ENCODE data around the gene WIZ.
"Not testable (repeated sequence)": the region's sequence is repeated elsewhere in the genome, so short reads cannot be mapped to it uniquely, and the experiment has no call there.

The WIZ gene

DNA sequence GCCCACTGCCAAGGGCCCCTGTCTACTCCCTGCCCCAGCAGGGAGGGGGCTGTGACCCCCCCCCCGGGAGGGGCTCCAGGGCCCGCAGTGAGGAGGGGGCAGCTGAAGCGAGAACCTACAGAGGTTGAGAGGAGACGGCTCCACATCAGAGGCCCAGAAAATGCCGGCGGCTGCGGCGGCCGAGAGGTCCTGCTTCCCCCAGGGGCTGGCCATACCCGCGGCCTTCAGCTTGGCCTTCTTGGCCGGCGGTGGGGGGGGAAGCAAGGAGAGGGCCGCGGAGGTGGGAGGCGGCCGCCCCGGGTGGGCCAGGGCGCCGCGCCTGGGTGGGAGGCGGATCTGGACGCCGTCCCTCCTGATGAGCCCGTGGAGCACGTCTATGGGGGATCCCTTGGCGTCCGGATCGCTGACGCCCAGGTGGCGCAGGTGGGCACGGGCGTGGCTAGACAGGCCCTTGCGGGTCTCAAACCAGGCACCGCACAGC is 21.7 kb downstream of the WIZ start:
- DNase-seq = no peak

DNA sequence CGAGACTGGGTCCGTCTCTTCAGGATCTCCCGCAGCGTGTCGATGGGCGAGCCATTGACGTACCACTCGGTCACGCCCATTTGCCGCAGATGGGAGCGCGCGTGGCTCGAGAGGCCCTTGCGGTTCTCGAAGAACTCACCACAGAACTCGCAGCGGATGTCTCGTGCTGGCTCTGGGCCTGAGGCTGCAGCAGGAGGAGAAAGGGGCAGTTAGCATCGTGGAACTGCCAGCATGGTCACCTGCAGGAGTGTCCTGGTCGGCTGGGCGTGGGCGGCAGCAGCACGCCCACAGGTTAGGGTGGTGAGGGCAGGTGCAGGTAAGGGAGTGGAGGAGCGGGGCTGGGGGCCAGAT is 22.4 kb downstream of the WIZ start:
- DNase-seq = no peak

DNA sequence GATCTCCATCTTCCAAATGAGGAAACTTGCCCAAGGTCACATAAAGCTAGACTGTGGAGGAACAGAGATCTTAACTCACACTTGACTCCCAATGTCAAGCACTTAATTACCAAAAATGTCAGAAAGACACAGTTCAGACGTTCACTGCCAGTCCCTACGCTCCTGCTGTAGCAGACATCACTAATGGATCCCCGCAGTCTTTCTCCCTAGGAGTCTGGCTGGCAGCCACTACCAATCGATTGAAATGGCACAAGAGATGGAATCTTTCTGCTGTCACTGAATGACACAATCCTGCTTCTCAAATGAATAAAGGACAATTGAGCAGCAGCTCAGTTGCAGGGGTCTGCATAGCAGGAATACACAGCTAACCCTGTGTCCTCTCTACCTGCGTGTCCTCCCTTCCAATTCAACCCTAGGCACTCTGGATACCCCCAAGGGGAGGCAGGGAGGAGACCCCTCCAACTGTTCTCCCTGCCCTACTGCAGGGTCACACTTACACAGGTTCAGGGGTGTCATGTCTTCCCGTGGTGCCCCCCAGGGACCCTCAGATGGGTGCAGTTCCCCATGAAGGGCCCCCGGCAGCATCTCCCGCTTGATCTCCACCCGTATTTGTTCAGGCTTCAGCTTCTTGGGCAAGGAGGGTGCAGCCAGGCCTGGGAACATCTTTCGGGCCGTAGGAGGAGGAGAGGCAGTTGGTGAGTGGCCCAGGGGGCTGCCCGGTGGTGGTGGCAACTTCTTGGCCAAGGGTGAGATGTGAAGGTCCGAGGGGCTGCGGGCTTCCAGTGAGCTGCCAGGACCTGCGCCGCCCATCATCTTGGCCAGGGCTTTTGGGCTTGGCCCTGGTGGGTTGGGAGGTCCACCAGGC is 23.0 kb downstream of the WIZ start:
- no peak for DNase-seq

DNA sequence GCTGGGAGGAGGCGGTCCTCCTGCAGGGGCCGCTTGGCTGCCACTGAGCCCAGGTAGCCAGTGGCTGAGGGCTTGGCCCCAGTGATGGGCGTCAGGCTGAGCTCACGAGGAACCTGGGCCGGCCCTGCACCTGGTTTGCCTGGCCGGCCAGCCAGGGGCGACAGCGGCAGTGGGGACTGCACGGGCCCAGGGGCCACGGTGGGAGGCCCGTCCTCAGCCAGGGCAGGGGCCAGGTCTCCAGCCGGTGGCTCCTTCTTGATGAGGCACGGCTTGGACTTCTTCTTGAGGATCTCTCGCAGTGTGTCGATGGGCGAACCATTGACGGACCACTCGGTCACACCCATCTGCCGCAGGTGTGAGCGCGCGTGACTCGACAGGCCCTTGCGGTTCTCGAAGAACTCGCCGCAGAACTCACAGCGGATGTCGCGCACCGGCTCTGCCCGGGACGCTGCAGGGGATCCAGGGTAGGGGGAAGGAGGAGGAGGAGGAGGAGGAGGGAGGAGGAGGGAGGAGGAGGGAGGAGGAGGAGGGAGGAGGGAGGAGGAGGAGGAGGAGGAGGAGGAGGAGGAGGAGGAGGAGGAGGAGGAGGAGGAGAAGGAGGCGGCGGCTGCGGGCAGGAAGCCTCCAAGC is 24.3 kb downstream of the WIZ start:
- no peak for DNase-seq

DNA sequence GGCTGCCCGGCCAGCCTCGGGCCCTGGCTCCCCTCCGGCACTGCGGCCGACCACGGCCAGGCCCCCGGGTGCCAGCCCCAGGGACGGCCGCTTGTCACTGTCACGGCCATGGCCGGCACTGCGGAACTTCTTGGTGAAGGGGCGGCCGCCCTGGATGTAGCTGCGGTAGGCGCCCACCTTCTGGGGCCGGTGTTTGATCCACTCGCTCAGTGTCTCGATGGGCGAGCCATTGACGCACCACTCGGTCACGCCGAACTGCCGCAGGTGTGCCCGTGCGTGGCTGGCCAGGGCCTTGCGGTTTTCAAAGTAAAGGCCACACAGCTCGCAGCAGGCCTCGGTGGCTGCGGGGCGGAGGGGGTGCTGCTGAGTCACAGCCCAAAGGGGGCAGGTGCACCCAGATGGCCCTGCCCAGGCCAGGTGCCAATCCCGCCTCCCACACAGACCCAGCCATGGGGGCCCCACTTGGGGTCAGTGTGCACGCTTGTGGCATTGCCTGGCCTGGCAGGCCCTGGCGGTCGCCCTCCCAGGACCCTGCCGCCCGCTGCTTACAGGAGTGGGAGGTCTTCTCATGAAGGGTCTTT is 25.0 kb downstream of the WIZ start:
- DNase-seq = no peak

DNA sequence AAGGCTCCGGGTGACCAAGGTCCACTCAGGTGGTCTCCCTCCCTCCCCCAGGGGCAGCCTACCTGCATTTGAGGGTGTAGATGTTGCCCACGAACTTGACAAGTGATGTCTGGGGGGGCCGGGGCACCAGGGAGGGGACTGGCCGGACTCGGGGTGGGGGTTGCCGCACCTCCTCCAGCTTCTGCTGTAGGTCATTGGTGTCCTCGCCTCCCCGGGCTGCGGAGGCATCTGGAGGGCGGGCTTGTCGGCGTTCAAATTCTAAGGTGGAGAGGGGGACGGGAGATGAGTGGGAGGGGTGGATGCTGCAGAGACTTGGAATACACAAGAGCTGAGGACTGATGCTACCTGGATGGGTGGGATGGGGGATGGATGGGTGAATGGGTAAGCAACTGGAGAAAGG is 25.6 kb downstream of the WIZ start:
- DNase-seq = no peak

DNA sequence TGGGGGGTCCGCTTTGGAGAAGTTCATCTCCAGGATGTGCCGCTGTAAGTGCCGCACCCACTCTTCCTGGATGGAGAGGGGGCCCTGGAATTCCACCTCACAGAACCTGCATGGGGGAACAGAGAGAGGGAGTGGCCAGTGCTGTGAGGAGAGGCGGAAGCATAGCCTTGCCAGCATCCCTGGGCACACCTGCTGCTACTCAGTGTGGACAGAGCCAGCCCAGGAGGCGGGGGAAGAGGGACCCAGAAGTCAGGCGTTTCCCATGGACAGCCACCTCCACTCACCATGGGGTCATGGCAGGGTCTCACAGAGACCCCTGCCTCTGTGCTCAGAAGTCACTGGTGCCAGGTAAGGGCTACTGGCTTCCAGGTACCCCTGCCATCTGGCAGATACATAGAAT is 26.6 kb downstream of the WIZ start:
- DNase-seq = no peak

DNA sequence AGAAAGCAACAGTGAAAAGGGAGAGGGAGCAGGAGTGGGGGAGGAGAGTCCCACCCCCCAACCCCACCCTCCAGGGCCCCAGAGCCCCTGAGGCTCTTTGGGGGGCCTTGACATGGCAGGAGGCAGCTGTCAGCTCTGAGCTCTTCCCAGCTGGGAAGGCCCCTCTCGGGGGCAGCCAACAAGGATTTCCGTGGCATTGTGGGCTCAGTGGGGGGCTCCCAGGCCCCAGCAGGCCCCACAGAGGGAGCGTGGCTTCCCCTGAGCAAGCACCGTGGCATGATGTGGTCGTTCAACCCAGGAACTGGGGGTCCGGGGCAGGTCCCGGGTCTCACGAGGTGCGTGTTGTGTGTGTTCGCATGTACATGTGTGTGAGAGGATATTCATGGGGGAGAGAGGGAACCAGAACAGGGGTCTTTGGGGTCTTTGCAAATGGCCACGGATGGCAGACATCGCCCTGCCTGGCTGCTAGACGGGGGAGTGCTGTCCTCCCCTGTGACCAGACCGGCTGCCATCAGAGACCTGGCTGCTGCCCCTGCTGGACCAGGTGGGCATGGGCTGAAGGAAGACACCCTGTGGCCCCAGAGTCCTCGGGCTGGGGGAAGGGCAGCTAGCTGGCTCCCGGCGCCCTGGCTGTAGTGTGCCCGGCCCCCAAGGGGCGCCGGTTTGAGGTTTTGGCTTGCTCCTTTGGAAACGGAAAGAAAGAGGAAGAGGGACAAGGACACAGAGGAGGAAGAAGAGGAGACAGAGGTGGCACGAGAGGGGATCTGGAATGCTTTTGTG is 27.3 kb downstream of the WIZ start:
- no peak for DNase-seq

DNA sequence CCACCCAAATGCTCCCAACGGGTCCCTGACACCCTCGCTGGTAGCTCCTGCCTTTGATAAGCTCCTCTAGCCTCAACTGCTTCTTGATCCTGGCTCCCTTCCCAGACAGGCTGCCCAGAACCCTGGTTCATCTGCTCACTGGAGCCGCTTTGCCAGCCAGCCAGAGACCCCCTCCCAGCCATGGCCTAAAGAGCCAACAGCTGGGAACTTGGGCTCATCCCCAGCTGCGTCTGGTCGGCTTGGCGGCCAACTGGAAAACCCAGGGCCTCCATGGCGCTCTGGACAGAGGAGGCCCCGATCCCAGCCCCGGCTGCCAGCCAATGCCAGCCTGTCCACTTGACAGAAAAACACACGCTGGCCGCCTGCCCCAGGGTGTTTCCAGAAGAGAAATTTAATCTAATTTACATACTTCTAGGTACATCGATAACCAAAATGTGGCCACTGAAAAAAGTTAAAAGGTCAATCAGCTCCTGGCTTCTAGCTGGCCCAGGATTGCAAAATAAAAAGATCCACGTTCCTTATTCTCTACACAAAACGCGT is 28.0 kb downstream of the WIZ start:
- DNase-seq = no peak

DNA sequence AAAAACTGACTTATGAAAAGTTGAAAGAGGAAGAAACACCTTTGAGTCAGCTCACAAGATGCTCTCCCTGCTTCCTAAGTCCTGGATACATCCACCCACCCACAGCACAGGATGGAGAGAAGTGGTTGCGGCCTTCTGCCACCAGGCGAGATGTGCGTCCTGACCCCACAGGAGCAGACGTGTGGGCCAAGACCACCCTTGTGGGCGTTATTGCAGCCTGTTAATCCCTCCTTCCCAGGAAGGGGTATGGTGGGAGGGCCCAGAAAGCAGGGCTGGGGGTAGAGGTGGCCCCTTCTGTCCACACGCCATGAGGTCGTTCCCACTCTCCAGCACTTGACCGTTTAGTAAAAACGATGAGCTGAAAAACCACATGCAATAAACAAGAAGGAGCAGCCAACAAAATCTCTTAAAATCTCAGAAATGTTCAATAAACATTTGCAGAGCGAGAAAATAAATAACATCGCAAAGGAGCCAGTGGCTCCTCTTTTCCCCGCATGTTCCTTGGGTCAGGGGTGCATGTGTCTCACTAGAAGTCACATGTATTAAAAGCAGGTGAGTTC is 28.5 kb downstream of the WIZ start:
- no peak for DNase-seq

DNA sequence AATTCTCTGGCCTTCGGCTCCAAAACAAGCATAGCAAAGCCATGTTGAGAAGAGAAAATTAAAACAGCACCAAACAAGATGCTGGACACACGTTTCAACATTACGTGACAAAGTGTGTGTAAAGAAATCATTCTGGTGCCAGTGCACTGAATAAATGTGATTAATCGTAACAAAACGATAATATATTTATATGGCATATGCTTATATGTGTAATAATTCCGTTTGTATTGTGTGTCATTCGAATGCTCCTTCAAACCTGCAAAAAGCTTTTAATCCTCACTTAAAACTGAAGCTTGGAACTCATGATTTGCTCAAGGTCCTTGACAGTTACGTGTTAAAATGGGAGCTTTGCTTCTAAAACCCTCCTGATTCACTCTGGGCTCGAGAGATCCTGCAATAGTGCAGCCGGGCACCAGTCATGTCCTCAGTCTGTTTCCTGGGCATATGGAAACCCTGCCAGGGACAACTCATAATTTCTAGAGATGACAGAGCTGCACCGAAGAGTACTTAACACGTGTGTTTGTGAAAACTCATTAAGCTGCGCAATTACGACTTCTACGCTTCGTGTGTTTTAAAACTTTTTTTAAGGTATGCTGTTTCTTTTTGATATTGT is 30.2 kb downstream of the WIZ start:
- DNase-seq = no peak

DNA sequence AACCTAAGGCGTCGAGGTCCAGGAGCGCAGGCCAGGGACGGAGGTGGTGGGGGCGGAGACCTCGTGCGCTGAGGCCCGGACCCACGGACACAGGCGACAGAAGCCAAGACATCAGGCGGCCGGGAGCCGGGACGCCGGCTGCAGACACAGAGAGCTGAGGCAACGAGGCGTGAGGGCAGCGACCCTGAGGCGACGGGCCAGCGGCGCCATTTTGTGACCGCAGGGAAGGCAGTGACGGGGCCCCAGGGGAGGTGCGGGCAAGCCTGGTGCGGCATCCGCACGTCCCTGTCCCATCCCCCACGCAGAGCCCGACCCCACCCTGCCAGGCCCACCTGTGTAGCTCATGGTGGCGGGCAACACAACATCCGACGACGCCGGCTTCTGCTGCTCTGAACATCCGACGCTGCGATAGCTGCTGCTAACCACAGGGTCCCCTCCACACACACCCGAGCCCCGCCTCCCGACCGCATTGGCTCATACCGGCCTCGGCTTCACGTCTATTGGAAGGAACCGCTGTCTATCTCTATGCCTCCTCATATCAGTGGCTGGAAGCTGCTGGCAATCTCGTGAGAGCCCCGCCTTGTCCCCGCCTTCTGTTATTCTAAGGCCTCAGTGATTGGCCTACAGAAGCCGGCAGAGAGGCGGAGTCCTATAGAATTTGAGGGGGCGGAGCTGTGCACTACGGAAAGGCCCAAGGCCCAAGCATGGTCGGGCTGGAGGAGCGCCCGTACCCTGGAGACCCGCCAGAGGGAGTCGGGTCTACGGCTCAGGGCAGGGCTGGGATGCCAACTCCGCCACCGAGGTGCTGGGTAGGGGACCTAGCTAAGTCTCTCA is 31.0 kb downstream of the WIZ start, which contains the start of gene AKAP8L:
TSS of gene AKAP8L (minus strand) at position 410 of the 834 bp plus-strand sequence. CDS start at position 345, 65 bp downstream.
- peak; percentile 99 for DNase-seq

DNA sequence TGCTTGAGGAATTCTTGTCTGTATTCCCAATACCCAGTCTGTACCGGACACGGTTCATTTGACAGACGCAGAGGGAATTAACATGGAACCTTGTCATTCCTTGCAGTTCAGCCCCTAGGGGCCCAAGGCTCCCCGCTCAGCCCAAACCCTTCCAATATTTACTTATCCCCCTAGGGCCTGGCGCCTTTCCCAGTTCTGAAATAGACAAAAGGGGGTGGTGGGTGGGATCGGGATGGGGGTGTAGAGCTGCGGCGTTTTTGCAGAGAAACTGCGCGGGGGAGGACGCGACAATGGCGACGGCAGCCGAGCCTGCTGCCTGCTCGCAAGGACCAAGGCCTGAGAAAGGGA is 31.6 kb downstream of the WIZ start:
- no peak for DNase-seq

DNA sequence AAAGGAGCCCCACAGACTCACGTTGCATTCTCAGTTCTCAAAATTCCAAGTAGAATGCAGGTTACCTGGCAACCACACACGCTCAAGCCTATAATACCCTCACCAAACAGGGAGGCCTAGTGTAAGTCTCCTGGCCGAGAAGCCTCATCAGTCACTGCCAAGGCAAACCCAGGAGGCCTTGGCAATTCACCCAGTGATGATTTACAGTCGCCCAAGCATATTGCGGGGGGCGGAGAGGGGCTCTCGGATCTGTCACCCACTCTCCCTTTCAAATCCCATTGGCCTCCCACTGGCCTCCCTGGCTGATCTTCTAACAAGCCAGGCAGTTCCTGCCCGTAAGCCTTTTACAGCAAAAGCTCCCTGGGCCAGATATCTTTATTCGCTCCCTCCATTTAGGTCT is 32.1 kb downstream of the WIZ start:
- DNase-seq = no peak

DNA sequence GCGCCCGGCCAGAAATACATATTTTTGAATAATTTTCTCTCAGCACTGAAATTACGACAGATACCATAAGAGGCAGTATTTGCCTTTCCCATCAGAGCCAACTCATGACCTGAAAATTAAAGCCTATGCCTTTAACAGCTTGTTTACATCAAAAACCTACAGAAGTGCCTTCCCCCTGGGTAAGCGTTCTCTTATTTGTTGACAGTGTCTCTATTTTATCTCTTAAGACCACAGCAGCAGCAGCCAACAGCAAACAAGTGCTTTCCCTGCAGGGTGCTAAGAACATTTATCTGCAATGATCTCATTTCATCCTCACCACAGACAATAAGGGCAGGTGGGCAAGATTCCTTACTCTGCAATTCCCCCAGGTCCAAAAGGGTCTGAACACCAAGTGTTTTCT is 36.9 kb downstream of the WIZ start:
- DNase-seq = no peak

DNA sequence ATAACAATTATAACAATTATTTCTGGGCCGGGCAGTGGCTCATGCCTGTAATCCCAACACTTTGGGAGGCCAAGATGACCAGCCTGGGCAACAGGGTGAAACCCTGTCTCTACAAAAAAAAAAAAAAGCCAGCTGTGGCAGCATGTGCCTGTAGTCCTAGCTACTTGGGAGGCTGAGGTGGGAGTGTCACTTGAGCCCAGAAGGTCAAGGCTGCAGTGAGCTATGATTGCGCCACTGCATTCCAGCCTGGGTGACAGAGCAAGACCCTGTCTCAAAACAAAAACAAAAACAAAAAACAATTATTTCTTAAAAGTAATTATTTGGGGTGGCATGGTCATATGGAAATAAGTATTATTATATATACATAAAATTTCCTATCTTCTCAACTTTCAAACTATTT is 38.4 kb downstream of the WIZ start:
- DNase-seq = not testable (repeated sequence)

DNA sequence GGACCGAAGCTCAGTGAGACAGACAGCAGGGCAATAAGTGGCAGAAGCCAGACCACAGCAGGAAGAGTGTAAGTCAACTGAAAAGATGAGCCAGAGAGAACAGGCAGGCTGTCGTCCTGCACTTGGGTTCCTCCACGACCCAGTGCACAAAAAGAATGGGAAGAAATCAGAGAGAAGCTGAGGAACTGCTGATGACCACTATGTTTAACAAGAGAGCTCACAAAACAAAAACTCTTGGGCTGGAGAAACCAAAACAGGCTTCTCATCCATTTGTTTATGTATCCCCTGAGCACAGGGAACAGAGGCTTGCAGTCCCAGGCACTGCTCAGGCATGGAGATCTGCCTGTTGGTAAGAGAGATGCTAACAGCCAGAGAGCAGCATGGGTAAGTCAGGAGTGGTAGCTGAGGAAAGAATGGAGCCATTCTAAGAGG is 45.0 kb downstream of the WIZ start:
- no peak for DNase-seq

DNA sequence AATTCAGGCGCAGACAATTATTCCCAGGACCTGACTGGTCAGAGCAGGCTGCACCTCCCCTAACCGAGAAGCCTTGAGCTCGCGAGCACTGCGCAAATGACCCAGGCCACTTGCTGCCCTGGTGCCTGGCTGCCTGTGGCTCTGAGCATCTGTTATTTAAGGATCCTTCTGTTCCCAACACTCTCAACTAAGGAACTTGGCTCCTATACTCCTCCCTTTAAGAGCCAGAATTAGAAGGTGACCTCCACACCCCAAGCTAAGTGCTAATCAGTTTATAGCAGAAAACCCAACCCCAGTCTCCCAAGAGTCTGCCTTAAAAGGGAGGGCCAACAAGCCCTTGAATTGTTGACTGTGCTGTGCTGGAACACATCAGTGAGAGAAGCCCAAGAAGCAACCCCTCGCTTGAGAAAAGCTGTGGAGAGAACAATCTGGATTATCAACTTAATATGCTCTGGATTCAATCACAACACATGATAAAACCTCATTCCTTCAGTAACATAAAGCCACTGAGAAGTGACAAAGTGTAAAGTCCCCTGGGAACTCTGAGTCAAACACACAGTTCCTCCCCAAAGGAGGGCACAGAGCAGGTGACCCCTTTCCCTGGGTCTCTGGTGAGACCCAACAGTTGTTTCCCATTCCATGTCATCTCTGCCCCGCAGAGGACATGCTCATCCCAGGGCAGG is 45.5 kb downstream of the WIZ start:
- no peak for DNase-seq

DNA sequence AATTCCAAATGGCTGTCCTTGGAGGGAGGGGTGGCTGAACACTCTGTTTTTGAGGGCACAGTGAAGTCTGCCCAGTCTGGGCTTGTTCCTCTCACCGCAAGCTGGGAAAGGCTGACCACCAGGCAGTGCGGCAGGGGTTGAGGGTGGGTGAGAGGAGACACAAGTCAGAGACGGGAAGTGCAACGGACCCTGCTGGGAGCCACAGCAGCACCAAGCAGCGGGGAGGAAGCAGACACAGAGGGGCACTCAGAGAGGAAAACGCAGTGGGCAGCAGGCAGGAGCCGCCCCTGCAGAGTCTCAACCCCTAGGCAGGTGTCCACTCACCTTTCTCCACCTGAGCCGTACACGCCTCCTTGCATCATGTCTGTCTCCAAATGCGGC is 46.6 kb downstream of the WIZ start:
- no peak for DNase-seq

DNA sequence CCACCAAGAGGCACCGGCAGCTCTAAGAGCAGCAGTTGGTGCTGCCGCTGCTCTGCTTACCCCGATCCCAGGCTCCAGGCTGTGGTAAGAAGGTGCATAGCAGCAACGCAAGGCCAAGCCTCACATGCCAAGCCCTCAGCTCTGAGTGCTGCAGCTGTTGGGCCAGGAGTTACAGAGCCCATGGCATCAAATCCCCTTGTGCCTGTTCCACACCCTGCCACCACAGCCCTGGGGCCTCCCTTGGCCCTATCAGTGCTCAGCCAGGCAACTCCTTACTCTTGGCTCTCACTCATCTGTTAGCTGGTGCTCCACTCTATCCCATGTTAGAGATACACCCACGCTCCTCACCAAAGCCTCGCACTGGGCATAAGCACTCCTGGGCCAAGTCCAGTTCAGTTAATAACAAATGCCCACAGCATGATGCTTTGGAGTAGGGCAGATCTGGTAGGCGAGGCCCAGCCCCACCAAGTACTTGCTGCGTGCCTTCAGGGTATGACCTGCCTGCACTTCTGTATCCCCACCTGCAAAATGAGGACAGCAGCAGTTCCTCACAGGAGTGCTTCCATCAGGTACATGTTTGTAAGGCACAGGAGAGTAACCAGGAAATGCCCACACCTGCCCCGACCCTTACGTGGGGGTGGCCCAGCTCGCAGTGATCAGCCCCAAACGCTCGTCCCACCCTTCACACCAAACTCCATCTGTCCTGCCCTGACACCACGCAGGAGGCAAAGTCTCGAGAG is 47.2 kb downstream of the WIZ start:
- no peak for DNase-seq

Data from NCI-H1436 treated with DMSO at 0.1 percent for 48 hours (cell line).